DLD1 (cell line): ENCODE data around the gene ZNF273.
"Not testable (repeated sequence)": the region's sequence is repeated elsewhere in the genome, so short reads cannot be mapped to it uniquely, and the experiment has no call there.

Experiments used
- in situ Hi-C: cut with HindIII; loops from 2 replicates; pipeline ENCODE4 v1.10.0; 2017; ENCODE audit warnings: low sequenced_read_pairs

ZNF273 gene

DNA sequence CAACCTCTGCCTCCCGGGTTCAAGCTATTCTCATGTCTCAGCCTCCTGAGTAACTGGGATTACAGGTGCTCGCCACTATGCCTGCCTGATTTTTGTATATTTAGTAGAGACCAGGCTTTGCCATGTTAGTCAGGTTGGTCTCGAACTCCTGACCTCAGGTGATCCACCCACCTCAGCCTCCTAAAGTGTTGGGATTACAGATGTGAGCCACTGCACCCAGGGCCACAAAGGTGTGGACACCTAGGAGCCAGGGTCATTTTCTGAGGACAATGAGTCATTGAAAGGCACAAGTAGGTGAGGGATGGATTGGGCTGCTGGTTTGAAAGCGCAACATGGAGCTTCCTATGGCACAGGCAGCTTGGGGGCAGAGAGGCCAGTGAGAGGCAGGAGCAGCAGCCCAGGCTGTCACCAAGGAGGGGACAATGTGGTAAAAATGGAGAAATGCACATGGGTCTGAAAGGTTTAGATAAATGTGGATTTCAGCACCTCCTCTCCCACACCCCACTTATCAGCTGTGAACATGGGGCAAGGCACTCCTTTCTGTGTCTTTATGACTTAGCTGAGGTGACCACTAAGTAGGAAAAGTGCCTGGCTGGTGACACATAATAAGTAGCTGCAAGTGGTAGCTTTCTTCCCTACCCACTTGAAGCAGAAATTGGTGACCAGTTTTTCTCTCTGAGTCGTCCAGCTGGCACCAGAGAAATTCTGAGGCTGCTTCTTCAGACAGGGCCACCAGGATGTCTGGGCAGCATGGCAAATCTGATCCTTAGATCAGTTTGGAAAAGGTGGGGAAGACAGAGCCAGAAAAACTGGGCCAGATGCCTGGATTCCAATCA lies 41.8 kb downstream of the ZNF273 start:
- in situ Hi-C loops, result not testable (repeated sequence)

DNA sequence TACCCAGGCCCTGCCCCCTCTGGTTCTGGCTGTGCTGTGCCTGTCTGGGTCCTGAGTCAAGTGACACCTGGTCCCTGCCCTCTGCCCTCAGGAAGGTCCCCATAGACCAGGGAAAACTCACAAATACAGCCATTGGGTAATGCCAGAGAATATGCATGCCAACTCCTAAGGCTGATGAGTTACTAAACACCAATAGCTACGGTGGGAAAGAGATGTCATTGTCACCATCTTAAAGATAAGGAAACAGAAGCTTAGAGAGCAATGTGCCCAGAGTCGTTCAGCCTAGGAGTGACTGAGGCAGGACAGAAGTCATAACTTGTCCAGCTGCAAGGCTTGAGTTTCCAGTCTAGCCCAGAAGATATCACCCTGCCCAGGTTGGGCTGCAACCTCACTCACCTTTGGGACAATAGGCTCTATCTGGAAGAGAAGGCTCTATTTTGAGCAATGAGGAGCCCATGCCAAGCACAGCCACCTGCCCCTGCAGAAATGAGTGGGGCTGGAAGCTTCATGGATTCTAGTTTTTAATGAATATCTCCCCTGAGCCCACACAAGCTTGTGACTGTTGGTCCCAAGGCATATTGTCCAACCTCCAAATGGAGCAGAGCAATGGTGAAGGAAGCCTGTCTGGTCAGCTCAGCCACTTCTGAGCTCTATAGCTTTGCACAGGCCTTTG lies 42.6 kb downstream of the ZNF273 start:
- in situ Hi-C loops, result no loop called here

DNA sequence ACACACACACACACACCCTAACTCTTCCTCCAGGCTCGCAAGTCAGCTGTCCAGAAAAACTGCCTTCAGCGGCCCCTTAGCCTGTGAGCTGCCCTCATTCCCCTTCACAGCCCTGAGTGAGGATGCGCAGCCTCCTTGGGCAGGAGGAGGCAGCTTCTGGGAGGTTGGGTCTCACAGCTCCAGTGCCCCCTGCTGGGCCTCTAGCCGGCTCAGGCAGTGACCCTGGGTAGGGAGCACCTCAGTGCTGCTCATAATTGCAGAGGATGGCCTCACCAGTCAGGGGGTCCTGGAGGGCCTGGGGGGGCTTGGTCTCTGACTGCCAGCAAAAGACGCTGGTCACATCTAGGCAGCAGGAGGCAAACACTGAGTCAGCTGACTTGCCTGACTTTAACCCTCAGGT lies 43.7 kb downstream of the ZNF273 start:
- in situ Hi-C loops, result no loop called here

DNA sequence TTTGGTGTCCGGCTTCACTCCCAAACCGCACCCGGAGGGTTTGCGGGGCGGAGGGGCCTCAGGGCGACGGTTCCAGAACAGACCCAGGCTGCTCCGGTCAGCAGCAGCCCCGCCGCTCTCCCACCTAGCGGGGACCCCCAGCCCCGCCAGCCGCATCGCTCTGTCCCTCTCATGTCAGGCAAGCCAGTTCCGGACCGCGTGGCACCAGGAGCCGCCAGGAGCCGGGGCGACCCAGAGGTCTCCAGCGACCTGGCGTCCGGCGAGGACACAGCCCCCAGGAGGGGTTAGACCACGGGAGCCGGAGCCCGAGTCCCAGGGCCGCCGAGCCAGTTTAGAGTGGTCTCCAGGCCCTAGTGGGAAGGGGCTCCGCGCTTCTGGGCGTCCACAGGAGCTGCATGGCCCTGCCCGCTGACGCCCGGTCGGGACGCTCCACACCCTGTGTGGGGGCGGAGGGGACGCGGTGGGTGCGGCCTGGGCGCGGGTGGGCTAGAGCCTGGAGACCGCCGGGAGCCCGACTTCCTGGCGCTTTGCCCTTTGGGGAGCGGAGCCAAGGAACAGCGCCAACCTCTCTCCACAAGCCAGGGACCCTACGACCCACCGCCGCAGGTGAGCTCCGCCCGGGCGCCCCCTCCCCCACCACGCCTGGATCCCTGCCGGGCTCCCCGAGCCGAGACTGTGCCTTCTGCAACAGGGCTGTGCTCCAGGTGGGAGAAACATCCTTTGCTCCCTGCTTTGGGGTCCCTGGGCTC lies 44.4 kb downstream of the ZNF273 start:
- in situ Hi-C loops, result no loop called here

DNA sequence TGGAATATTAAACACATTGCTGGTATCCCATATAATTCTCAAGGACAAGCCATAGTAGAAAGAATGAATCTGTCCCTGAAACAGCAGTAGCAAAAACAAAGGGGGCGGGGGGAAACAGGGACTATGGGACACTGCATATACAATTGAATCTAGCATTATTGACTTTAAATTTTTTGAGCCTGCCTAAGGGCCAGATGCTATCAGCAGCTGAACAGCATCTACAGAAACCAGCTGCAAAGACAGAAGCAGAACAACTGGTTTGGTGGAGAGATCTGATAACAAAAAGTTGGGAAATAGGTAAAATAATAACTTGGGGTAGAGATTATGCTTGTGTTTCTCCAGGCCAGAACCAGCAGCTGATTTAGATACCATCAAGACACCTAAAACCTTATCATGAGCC lies 45.7 kb downstream of the ZNF273 start:
- in situ Hi-C loops, result not testable (repeated sequence)

DNA sequence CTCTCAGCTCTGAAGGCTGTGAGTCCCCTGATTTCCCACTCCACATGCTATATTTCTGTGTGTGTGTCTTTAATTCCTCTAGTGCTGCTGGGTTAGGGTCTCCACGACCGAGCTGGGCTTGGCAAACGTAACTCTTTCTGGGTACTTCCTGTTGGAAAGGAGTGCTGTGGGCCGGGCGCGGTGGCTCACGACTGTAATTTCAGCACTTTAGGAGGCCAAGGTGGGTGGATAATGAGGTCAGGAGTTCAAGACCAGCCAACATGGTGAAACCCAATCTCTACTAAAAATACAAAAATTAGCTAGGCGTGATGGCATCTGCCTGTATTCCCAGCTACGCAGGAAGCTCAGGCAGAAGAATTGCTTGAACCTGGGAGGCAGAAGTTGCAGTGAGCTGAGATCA lies 47.6 kb downstream of the ZNF273 start:
- in situ Hi-C loops, result not testable (repeated sequence)

DNA sequence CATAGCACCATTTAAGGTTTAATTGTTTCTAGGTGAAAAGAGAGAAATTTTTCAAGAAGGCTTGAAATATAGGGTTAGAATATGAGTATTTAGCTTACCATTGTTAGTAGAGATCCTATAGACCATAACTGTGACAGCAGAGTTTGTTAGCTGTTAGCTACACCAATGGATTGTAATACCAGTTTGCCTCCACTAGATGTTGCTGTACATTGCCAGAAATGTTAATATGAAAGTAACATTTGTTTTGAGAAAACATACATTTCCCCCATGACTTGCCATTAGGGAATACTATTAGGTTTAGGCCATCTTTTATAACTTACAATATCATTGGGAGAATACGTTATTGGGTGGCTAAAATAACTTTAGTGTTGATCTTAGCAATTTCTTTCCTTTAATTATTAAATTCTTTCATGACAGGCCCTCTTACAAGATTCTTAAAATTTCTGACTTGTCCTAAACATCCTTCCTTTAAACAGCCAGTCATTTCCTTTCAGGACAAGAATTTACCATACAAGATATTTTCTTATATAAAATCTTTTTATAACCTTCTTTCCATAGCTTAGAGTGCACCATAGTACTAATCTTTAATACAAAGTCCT lies 48.3 kb downstream of the ZNF273 start:
- in situ Hi-C loops, result no loop called here

DNA sequence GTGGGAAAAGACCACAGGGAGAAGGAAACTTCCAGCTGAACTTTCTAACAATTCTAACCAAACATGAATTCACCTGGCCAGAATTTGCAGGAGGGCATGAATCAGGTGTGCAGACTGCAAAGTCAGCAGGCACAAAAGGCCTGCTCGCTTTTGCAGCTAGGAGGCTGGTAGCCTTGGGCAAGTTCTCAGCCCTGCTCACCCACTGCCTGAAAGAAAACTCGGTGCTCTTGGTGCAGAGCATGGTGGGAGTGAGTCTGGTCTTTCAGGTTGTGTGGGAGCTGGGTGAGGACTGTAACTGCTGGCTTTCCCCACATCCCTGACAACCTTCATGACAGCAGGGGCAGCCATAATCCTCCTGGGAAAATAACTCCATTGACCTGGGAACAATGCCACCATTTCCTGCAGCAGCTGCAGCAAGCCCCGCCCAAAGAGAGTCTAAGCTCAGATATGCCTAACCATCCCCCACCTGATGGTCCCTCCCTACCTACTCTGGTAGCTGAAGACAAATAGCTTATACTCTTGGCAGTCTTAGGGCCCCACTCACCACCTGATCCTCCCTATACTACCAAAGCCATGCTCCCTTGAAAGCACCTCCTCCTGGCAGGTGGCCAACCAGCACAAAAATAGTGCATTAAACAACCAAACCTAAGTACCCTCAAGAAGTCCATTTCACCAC lies 56.1 kb downstream of the ZNF273 start:
- in situ Hi-C loops, result no loop called here

DNA sequence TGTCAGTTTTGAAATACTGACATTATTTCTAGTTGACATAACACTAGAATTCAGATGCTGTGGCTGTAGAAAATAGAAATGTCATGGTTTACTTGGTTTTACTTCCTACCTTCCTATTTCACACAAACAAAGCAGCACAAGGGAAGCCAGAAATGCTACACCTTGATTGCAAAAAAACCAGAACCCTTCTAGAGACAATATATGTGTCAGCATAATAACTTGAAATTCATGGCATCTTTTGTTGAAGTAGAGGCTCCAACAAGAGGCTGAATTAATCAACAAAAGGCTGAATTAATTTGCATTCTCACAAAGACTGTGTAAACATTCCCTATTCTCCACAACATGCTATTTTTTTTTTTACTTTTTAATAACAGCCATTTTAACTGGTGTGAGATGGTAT lies 62.5 kb downstream of the ZNF273 start:
- in situ Hi-C loops, result no loop called here

DNA sequence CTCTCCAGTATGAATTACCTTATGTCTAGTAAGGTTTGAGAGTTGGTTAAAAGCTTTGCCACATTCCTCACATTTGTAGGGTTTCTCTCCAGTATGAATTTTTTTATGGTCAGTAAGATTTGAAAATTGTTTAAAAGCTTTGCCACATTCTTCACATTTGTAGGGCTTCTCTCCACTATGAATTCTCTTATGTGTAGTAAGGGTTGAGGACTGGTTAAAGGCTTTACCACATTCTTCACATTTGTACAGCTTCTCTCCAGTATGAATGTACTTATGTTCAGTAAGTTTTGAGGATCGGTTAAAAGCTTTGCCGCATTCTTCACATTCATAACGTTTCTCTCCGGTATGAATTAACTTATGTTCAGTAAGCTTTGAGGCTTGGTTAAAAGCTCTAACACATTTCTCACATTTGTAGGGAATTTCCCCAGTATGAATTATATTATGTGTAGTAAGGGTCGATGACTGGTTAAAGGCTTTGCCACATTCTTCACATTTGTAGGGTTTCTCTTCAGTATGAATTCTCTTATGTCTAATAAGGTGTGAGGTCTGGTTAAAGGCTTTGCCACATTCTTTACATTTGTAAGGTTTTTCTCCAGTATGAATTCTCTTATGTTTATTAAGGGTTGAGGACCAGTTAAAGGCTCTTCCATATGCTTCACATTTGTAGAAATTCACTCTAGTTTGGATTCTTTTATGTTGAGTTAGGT lies 75.6 kb downstream of the ZNF273 start:
- in situ Hi-C loops, result no loop called here
